ENCODE data around the gene MAP3K19. TPM values are rescaled to one million over a fixed set of nuclear protein-coding genes. Genes with fewer than 3 reads are reported as not detected.

MAP3K19 gene
- total RNA-seq, 1 experiment from 2014 or later: not detected

DNA sequence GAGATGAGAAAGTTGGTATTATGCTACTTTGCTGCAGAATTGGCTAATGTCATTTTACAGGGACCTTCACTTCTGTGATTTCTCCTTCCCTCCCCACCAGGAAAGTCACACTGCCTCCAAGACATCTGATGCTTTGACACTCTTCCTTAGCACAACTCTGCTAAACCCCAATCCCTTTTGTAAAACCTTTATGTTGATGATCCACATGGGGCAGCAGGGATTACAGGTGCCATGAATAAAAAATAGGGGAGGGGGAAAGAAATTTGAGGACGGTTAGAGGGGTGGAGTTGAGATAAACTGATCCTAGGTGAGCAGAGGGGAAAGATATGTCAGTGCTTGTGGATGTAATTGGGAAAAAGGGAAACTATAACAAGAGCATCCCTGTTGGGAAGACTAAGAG, 102.3 kb downstream of the MAP3K19 start:
- Histone ChIP-seq H3K9ac (ENCODE audit: low read length) (no peak overlapping the region), H2AFZ (ENCODE audit: low read depth, low read length, poor library complexity, severe bottlenecking) (no peak overlapping the region), H3K9me2 (ENCODE audit: insufficient read depth) (no peaks in the 10 kb centered on the region), H3K27ac (ENCODE audit: low read depth, low read length) (no peak overlapping the region), H3K4me1 (ENCODE audit: control insufficient read depth in 1 of 2, insufficient read depth in 2 of 2, low read length in 2 of 2) (no peaks in the 10 kb centered on the region), H3K27me3 (ENCODE audit: insufficient read depth, low read length) (no peaks in the 10 kb centered on the region), H3K4me3 (replicated peaks in 1 of 2; ENCODE audit: low read depth in 1 of 2, low read length in 2 of 2) (no peak overlapping the region), H3K79me2 (ENCODE audit: insufficient read depth, low read length) (peaks cover 80% of the 10 kb centered on the region), H3K9me3 (ENCODE audit: control insufficient read depth in 1 of 2, insufficient read depth in 1 of 2, low read depth in 1 of 2, low read length in 2 of 2) (no peaks in the 10 kb centered on the region), H4K20me1 (ENCODE audit: insufficient read depth) (0 out of 2 replicates have a peak, but pooled peaks cover 5% of the 10 kb centered on the region), H3K4me2 (ENCODE audit: low read length) (no peak overlapping the region), H3K36me3 (ENCODE audit: control insufficient read depth in 1 of 2, insufficient read depth in 2 of 2, low read length in 2 of 2) (peaks cover 23 to 33% of the 10 kb centered on the region in 2 experiments)
- DNase-seq (ENCODE audit: low read depth, low spot score) (no peak), ATAC-seq (no peak)
- CTCF ChIA-PET: no interaction called here
- intact Hi-C loops (cut with micrococcal nuclease): no loop called here
- RAD21 ChIA-PET (ENCODE audit: low non-redundant PET in 1 of 2, low total read pairs in 2 of 2, uncharacterized antibody in 2 of 2, unreplicated experiment in 2 of 2): no interaction called here
- no TSS peak for BruUV-seq (replicated peaks)
- POLR2A ChIA-PET: no interaction called here
- TF ChIP-seq JUND (IDR thresholded peaks at IDR 0.05): no peak
- TF ChIP-seq, protein P1, sequence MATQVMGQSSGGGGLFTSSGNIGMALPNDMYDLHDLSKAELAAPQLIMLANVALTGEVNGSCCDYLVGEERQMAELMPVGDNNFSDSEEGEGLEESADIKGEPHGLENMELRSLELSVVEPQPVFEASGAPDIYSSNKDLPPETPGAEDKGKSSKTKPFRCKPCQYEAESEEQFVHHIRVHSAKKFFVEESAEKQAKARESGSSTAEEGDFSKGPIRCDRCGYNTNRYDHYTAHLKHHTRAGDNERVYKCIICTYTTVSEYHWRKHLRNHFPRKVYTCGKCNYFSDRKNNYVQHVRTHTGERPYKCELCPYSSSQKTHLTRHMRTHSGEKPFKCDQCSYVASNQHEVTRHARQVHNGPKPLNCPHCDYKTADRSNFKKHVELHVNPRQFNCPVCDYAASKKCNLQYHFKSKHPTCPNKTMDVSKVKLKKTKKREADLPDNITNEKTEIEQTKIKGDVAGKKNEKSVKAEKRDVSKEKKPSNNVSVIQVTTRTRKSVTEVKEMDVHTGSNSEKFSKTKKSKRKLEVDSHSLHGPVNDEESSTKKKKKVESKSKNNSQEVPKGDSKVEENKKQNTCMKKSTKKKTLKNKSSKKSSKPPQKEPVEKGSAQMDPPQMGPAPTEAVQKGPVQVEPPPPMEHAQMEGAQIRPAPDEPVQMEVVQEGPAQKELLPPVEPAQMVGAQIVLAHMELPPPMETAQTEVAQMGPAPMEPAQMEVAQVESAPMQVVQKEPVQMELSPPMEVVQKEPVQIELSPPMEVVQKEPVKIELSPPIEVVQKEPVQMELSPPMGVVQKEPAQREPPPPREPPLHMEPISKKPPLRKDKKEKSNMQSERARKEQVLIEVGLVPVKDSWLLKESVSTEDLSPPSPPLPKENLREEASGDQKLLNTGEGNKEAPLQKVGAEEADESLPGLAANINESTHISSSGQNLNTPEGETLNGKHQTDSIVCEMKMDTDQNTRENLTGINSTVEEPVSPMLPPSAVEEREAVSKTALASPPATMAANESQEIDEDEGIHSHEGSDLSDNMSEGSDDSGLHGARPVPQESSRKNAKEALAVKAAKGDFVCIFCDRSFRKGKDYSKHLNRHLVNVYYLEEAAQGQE (IDR thresholded peaks at IDR 0.05; ENCODE audit: low read depth): no peak
- no peak for TF ChIP-seq SIN3A (IDR thresholded peaks at IDR 0.05; ENCODE audit: low read depth)
- TF ChIP-seq FOSL1 (IDR thresholded peaks at IDR 0.05; ENCODE audit: low read depth): no peak
- TF ChIP-seq, protein P2, sequence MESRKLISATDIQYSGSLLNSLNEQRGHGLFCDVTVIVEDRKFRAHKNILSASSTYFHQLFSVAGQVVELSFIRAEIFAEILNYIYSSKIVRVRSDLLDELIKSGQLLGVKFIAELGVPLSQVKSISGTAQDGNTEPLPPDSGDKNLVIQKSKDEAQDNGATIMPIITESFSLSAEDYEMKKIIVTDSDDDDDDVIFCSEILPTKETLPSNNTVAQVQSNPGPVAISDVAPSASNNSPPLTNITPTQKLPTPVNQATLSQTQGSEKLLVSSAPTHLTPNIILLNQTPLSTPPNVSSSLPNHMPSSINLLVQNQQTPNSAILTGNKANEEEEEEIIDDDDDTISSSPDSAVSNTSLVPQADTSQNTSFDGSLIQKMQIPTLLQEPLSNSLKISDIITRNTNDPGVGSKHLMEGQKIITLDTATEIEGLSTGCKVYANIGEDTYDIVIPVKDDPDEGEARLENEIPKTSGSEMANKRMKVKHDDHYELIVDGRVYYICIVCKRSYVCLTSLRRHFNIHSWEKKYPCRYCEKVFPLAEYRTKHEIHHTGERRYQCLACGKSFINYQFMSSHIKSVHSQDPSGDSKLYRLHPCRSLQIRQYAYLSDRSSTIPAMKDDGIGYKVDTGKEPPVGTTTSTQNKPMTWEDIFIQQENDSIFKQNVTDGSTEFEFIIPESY (IDR thresholded peaks at IDR 0.05; ENCODE audit: extremely low read depth, insufficient replicate concordance, low read length): no peak
- no peak for TF ChIP-seq CEBPB (IDR thresholded peaks at IDR 0.05; ENCODE audit: low read depth)
- TF ChIP-seq EZH2phosphoT487 (IDR thresholded peaks at IDR 0.05; ENCODE audit: borderline replicate concordance): no peak

Data from HCT116 (cell line).